H1 (cell line): ENCODE data around the gene KRT77. TPM values are rescaled to one million over a fixed set of nuclear protein-coding genes. Genes with fewer than 3 reads are reported as not detected.

Source experiments
- CTCF ChIA-PET: fragments of 300-600 bp; sonication (Branson Sonifier 250); formaldehyde crosslinking; loops from one replicate; lab custom pipeline; 2021; ENCODE audit not compliant: partially characterized antibody; lab: Charles Lee
- POLR2A ChIA-PET: fragments of 300-600 bp; sonication (Branson Sonifier 250); formaldehyde crosslinking; loops from one replicate; lab custom pipeline; 2021; ENCODE audit warnings: inconsistent platforms; ENCODE audit not compliant: partially characterized antibody; lab: Charles Lee
- DNase-seq, 2 experiments: peaks; one replicate each; pipeline versions ENCODE4 v3.0.0 to v3.0.0-alpha.2; 2010 to 2022; ENCODE audit warnings: low spot score in 2 of 2, low read depth in 1 of 2, mixed read lengths in 1 of 2
- FAIRE-seq: peaks from 2 replicates; lab custom pipeline; 2011; peaks lifted over from hg19 to GRCh38; lab: Jason Lieb, UNC
- H2AFZ ChIP-seq: 2 replicates; pipeline ENCODE4 v1.8.1; 2012; ENCODE audit warnings: low read length, inconsistent platforms
- H2AK5ac ChIP-seq: 2 replicates; pipeline ENCODE4 v1.6.1; 2013; ENCODE audit warnings: low read depth, low read length
- H2BK120ac ChIP-seq: replicated peaks from 2 replicates; pipeline ENCODE3; 2013; ENCODE audit warnings: low read depth, low read length, inconsistent platforms
- H2BK12ac ChIP-seq: 2 replicates; pipeline ENCODE4 v1.6.1; 2013; ENCODE audit warnings: low read depth, low read length
- H2BK15ac ChIP-seq: 2 replicates; pipeline ENCODE4 v1.6.1; 2013; ENCODE audit warnings: low read length
- H2BK20ac ChIP-seq: 2 replicates; pipeline ENCODE4 v1.6.1; 2013; ENCODE audit warnings: low read length
- H2BK5ac ChIP-seq: 2 replicates; pipeline ENCODE4 v1.6.1; 2013; ENCODE audit warnings: low read depth, low read length
- H3K14ac ChIP-seq: 2 replicates; pipeline ENCODE4 v1.6.1; 2013; ENCODE audit warnings: inconsistent platforms; ENCODE audit not compliant: insufficient read length
- H3K18ac ChIP-seq: 2 replicates; pipeline ENCODE4 v1.6.1; 2013; ENCODE audit warnings: low read length; ENCODE audit errors: extremely low read depth
- H3K23ac ChIP-seq: 2 replicates; pipeline ENCODE4 v1.6.1; 2013; ENCODE audit warnings: inconsistent platforms; ENCODE audit not compliant: insufficient read length
- H3K23me2 ChIP-seq: 2 replicates; pipeline ENCODE4 v1.6.1; 2013; ENCODE audit warnings: low read depth, low read length
- H3K27ac ChIP-seq: 2 replicates; pipeline ENCODE4 v1.6.1; 2011; ENCODE audit warnings: low read depth, low read length, inconsistent platforms
- H3K27me3 ChIP-seq, 4 experiments: replicated peaks in 1 of 4; 1 replicate in 1 of 4; 2 replicates in 3 of 4; pipeline versions ENCODE4 v1.6.1 to v1.8.1; 2011 to 2013; ENCODE audit warnings: low read length in 3 of 4, mild to moderate bottlenecking in 3 of 4, inconsistent platforms in 2 of 4, mixed read lengths in 2 of 4, moderate library complexity in 1 of 4; ENCODE audit not compliant: control insufficient read depth in 3 of 4, insufficient read depth in 3 of 4; ENCODE audit errors: extremely low read depth in 1 of 4
- H3K36me3 ChIP-seq, 4 experiments: 2 replicates each; pipeline versions ENCODE4 v1.6.1 to v1.8.1; 2011 to 2013; ENCODE audit warnings: mild to moderate bottlenecking in 4 of 4, low read length in 3 of 4, moderate library complexity in 2 of 4, control low read depth in 1 of 4, inconsistent platforms in 1 of 4; ENCODE audit not compliant: insufficient read depth in 4 of 4, control insufficient read depth in 2 of 4
- H3K4ac ChIP-seq: replicated peaks from 2 replicates; pipeline ENCODE3; 2013; ENCODE audit warnings: low read length, low read depth, mixed read lengths, inconsistent platforms; ENCODE audit not compliant: insufficient read length
- H3K4me1 ChIP-seq, 4 experiments: replicated peaks in 1 of 4; 1 replicate in 1 of 4; 2 replicates in 3 of 4; pipeline versions ENCODE4 v1.6.1 to v1.8.1; 2011 to 2013; ENCODE audit warnings: low read length in 3 of 4, inconsistent platforms in 2 of 4, mixed read lengths in 1 of 4; ENCODE audit not compliant: insufficient read depth in 4 of 4, control insufficient read depth in 3 of 4
- H3K4me2 ChIP-seq, 2 experiments: 2 replicates each; pipeline versions ENCODE4 v1.6.1 to v1.8.1; 2011 to 2013; ENCODE audit warnings: low read depth in 2 of 2, low read length in 2 of 2, control low read depth in 1 of 2, inconsistent platforms in 1 of 2, mild to moderate bottlenecking in 1 of 2; ENCODE audit not compliant: insufficient read depth in 1 of 2
- H3K4me3 ChIP-seq, 4 experiments: fragments of 200-600, 300-600 bp in 1 of 4; sonication (generic), shearing (Covaris generic), sonication (Bioruptor Twin) in 1 of 4; 2 replicates each; pipeline versions ENCODE4 v1.5.1 to v1.8.1; 2011 to 2016; ENCODE audit warnings: low read length in 4 of 4, low read depth in 3 of 4, control low read depth in 2 of 4, inconsistent platforms in 2 of 4, mild to moderate bottlenecking in 2 of 4, mixed read lengths in 1 of 4, moderate library complexity in 1 of 4; ENCODE audit not compliant: insufficient read depth in 2 of 4; ENCODE audit errors: extremely low read depth in 1 of 4
- H3K56ac ChIP-seq: replicated peaks from 2 replicates; pipeline ENCODE3; 2013; ENCODE audit warnings: low read depth, mild to moderate bottlenecking, mixed read lengths, low read length, inconsistent platforms; ENCODE audit not compliant: insufficient read length
- H3K79me1 ChIP-seq: 2 replicates; pipeline ENCODE4 v1.6.1; 2013; ENCODE audit warnings: low read depth, low read length, control low read depth
- H3K79me2 ChIP-seq, 2 experiments: 2 replicates each; pipeline versions ENCODE4 v1.6.1 to v1.8.1; 2012 to 2013; ENCODE audit warnings: low read length in 2 of 2, mild to moderate bottlenecking in 2 of 2, inconsistent platforms in 1 of 2; ENCODE audit not compliant: insufficient read depth in 2 of 2, control insufficient read depth in 1 of 2
- H3K9ac ChIP-seq, 4 experiments: replicated peaks in 1 of 4; 1 replicate in 1 of 4; 2 replicates in 3 of 4; pipeline versions ENCODE4 v1.6.1 to v1.8.1; 2011 to 2013; ENCODE audit warnings: low read depth in 3 of 4, low read length in 3 of 4, control low read depth in 2 of 4, mild to moderate bottlenecking in 2 of 4, moderate library complexity in 2 of 4, inconsistent platforms in 1 of 4; ENCODE audit errors: extremely low read depth in 1 of 4
- H3K9me3 ChIP-seq, 2 experiments: 2 replicates each; pipeline versions ENCODE4 v1.6.1 to v1.8.1; 2012 to 2013; ENCODE audit warnings: mild to moderate bottlenecking in 2 of 2, moderate library complexity in 2 of 2, control low read depth in 1 of 2, inconsistent platforms in 1 of 2, low read depth in 1 of 2, low read length in 1 of 2, mixed read lengths in 1 of 2; ENCODE audit not compliant: insufficient read depth in 2 of 2
- H4K20me1 ChIP-seq, 2 experiments: replicated peaks in 1 of 2; 2 replicates each; pipeline versions ENCODE3 to v1.8.1; 2011 to 2013; ENCODE audit warnings: inconsistent platforms in 2 of 2, low read length in 2 of 2, mild to moderate bottlenecking in 1 of 2; ENCODE audit not compliant: insufficient read depth in 2 of 2, control insufficient read depth in 1 of 2
- H4K5ac ChIP-seq: 2 replicates; pipeline ENCODE4 v1.6.1; 2013; ENCODE audit warnings: low read length, low read depth, mixed read lengths, inconsistent platforms; ENCODE audit not compliant: insufficient read length
- H4K8ac ChIP-seq: 2 replicates; pipeline ENCODE4 v1.8.0; 2013; ENCODE audit warnings: mild to moderate bottlenecking, moderate library complexity, low read length, inconsistent platforms; ENCODE audit not compliant: insufficient read depth; ENCODE audit errors: extremely low read depth
- H4K91ac ChIP-seq: replicated peaks from 2 replicates; pipeline ENCODE3; 2013; ENCODE audit warnings: low read length, mixed read lengths, inconsistent platforms; ENCODE audit not compliant: insufficient read length
- ATF3 ChIP-seq: IDR thresholded peaks from 2 replicates; pipeline ENCODE4 v1.6.1; 2011; ENCODE audit warnings: low read depth, mild to moderate bottlenecking, low read length; ENCODE audit not compliant: insufficient read depth
- CTBP2 ChIP-seq: IDR thresholded peaks from 2 replicates; pipeline ENCODE4 v1.7.0; 2011; ENCODE audit warnings: borderline replicate concordance, mild to moderate bottlenecking, moderate library complexity, mixed read lengths, low read length; ENCODE audit not compliant: insufficient read depth, insufficient read length
- KDM5A ChIP-seq: fragments of 200-600 bp; IDR thresholded peaks from 2 replicates; pipeline ENCODE4 v1.7.1; 2012; ENCODE audit warnings: mild to moderate bottlenecking, low read length, inconsistent platforms, mixed read lengths
- NANOG ChIP-seq: IDR thresholded peaks from 2 replicates; pipeline ENCODE4 v1.6.1; 2011; ENCODE audit warnings: low read length, low read depth, mild to moderate bottlenecking, inconsistent platforms; ENCODE audit not compliant: insufficient read depth, poor library complexity, severe bottlenecking
- POLR2A ChIP-seq, 2 experiments: IDR thresholded peaks; 1 replicate in 1 of 2; 2 replicates in 1 of 2; pipeline ENCODE4 v1.6.1; 2011; ENCODE audit warnings: low read depth in 2 of 2, low read length in 2 of 2, mild to moderate bottlenecking in 2 of 2; ENCODE audit errors: control extremely low read depth in 1 of 2
- POLR2AphosphoS5 ChIP-seq: IDR thresholded peaks from 2 replicates; pipeline ENCODE4 v1.6.1; 2011; ENCODE audit warnings: low read depth, low read length
- SAP30 ChIP-seq: fragments of 300-600 bp; sonication (generic); IDR thresholded peaks from 2 replicates; pipeline ENCODE4 v1.7.1; 2012; ENCODE audit warnings: low read length, moderate library complexity, mild to moderate bottlenecking, inconsistent platforms; ENCODE audit not compliant: insufficient read depth, insufficient replicate concordance
- SRF ChIP-seq: IDR thresholded peaks from 2 replicates; pipeline ENCODE4 v1.6.1; 2011; ENCODE audit warnings: mild to moderate bottlenecking, low read depth, low read length, moderate library complexity
- WGBS, 2 experiments: shearing (Covaris generic) in 1 of 2; methylation state at CpG; one replicate each; pipeline versions ENCODE4 v1.1.6 to v1.1.7; 2013 to 2015; ENCODE audit warnings: low lambda C conversion rate in 2 of 2, mixed read lengths in 2 of 2, inconsistent platforms in 1 of 2, low coverage in 1 of 2, missing lambda C conversion rate in 1 of 2; ENCODE audit not compliant: insufficient replicate concordance in 2 of 2, insufficient coverage in 1 of 2, insufficient read length in 1 of 2; ENCODE audit errors: extremely low coverage in 1 of 2, missing lambda C conversion rate in 1 of 2; 5-methylcytosine and 5-hydroxymethylcytosine counted together
- polyA plus RNA-seq, 7 experiments: library from polyadenylated mRNA; depleted of rRNA in 3 of 7; stranded (reverse) in 5 of 7; unstranded in 2 of 7; fragments of >200 nt in 5 of 7; fragments of 200-250 nt in 2 of 7; gene quantifications; 1 replicate in 5 of 7; 2 replicates in 1 of 7; 4 replicates in 1 of 7; pipeline versions ENCODE4 v1.2.1 to v1.2.3, GENCODE V29; 2011 to 2013; ENCODE audit warnings: missing spikeins in 2 of 7, mixed read lengths in 2 of 7
- total RNA-seq: library from RNA; stranded (reverse); fragmentation: NEBNext Ultra II Directional; extraction: Animal tissue kit (Norgen Biotek cat#: 25700); gene quantifications from 2 replicates; pipeline ENCODE4 v1.2.1, GENCODE V29; 2021

The KRT77 gene
- total and polyA plus RNA-seq, 2 of the 8 experiments (the other 6 are each of a cell fraction or from before 2014, with no cell fraction given), result 0.02 TPM; not detected in 1

- H3K4me1 ChIP-seq, result no peaks in the 10 kb centered on the region
- H2BK12ac ChIP-seq, result no peak overlapping the region
- no peaks in the 10 kb centered on the region for H3K23me2 ChIP-seq
- no peaks in the 10 kb centered on the region for H4K20me1 ChIP-seq
- no peak overlapping the region for H3K4me2 ChIP-seq
- H3K18ac ChIP-seq, result no peak overlapping the region
- no peaks in the 10 kb centered on the region for H3K79me1 ChIP-seq
- no peak overlapping the region for H3K9ac ChIP-seq
- H2AK5ac ChIP-seq, result no peak overlapping the region
- no peak overlapping the region for H4K8ac ChIP-seq
- H3K9me3 ChIP-seq, result no peaks in the 10 kb centered on the region
- no peaks in the 10 kb centered on the region for H3K79me2 ChIP-seq
- 80% methylated on average over 10 of the region's 10 CpGs; no CpG with 5 or more reads in 1 of the 2 experiments for WGBS, 2 experiments
- no peak overlapping the region for H3K27ac ChIP-seq
- peak in 1 of 2 experiments; percentile 4 for DNase-seq
- no peak overlapping the region for H2BK15ac ChIP-seq
- H2BK20ac ChIP-seq, result no peak overlapping the region
- FAIRE-seq, result no peak
- no peak overlapping the region for H3K56ac ChIP-seq
- H4K91ac ChIP-seq, result no peak overlapping the region
- no peak overlapping the region for H2AFZ ChIP-seq
- no peak overlapping the region for H3K23ac ChIP-seq
- H3K14ac ChIP-seq, result no peak overlapping the region
- H2BK5ac ChIP-seq, result no peak overlapping the region
- no peaks in the 10 kb centered on the region for H3K36me3 ChIP-seq
- H4K5ac ChIP-seq, result no peak overlapping the region
- peaks cover 0 to 5% (median 0%) of the 10 kb centered on the region in 4 experiments; a peak in 1 of 7 replicates for H3K27me3 ChIP-seq
- no peak overlapping the region for H3K4ac ChIP-seq
- TF ChIP-seq POLR2AphosphoS5 (no peak), SRF (no peak), POLR2A (IDR thresholded peaks at IDR 0.05; ENCODE audit: control extremely low read depth in 1 of 2, low read depth in 2 of 2, low read length in 2 of 2) (no peak), ATF3 (no peak), SAP30 (no peak), NANOG (no peak), CTBP2 (no peak), KDM5A (no peak)
- no peak overlapping the region for H2BK120ac ChIP-seq
- ChIA-PET POLR2A (no interaction called here), CTCF (interaction anchor here (0.6 to 2.9 kb wide), 13 partner anchors 10 to 230 kb away, joined by 3 to 8 read pairs (median 3); no protein-coding TSS in a partner anchor)
- H3K4me3 ChIP-seq, result no peak overlapping the region
These were observed 59.9 kb downstream of the KRT77 start for GRCh38 chr12:52643233-52644077.
